ENCODE results near the gene DNER. TPM values are rescaled to one million over a fixed set of nuclear protein-coding genes. Genes with fewer than 3 reads are reported as not detected.
"Not testable (repeated sequence)": the region's sequence is repeated elsewhere in the genome, so short reads cannot be mapped to it uniquely, and the experiment has no call there.

Gene DNER
- total RNA-seq, 1 experiment from 2014 or later: 3.7 TPM

GRCh38 chr2:229339618-229340017 lies 374.7 kb downstream of the DNER start:
- DNase-seq (ENCODE audit: low spot score) (no peak), ATAC-seq (no peak)
- Mint-ChIP-seq H3K4me1 (no peaks in the 10 kb centered on the region), H3K9me3 (no peaks in the 10 kb centered on the region), H3K4me3 (no peak overlapping the region), H3K27ac (no peak overlapping the region), H3K36me3 (no peaks in the 10 kb centered on the region), H3K27me3 (ENCODE audit: low read depth) (no peaks in the 10 kb centered on the region)
- CTCF ChIA-PET: no interaction called here
- POLR2A ChIA-PET: no interaction called here
- no peak for TF ChIP-seq ZNF138 (CRISPR knock-in tag; conservative IDR thresholded peaks at IDR 0.05)
- TF ChIP-seq ZNF423 (CRISPR knock-in tag; IDR thresholded peaks at IDR 0.05): no peak
- TF ChIP-seq CDX4 (CRISPR knock-in tag; IDR thresholded peaks at IDR 0.05; ENCODE audit: borderline replicate concordance): no peak
- no peak for TF ChIP-seq IRF2 (CRISPR knock-in tag; IDR thresholded peaks at IDR 0.05; ENCODE audit: borderline replicate concordance, low read depth)
- TF ChIP-seq RORB (CRISPR knock-in tag; IDR thresholded peaks at IDR 0.05): no peak
- no peak for TF ChIP-seq E2F1 (CRISPR knock-in tag; IDR thresholded peaks at IDR 0.05)

- CTCF ChIA-PET; POLR2A ChIA-PET; H3K27me3 Mint-ChIP-seq (ENCODE audit: low read depth); DNase-seq (ENCODE audit: low spot score); H3K4me3 Mint-ChIP-seq; H3K9me3 Mint-ChIP-seq; H3K27ac Mint-ChIP-seq; H3K4me1 Mint-ChIP-seq; H3K36me3 Mint-ChIP-seq; ATAC-seq: not testable (repeated sequence)
- 0 out of 2 replicates have a peak, but pooled peaks have one; percentile 31 for TF ChIP-seq ZNF121 (CRISPR knock-in tag; IDR thresholded peaks at IDR 0.05)
Observed at GRCh38 chr2:229339171-229339570, 375.2 kb downstream of the DNER start.

GRCh38 chr2:229335877-229336346 lies 378.4 kb downstream of the DNER start:
- TF ChIP-seq FOXP4 (CRISPR knock-in tag; IDR thresholded peaks at IDR 0.05) (no peak), HMGA2 (CRISPR knock-in tag; IDR thresholded peaks at IDR 0.05) (no peak), ZNF281 (CRISPR knock-in tag; IDR thresholded peaks at IDR 0.05) (no peak), IRF1 (CRISPR knock-in tag; IDR thresholded peaks at IDR 0.05) (no peak), PRDM15 (CRISPR knock-in tag; IDR thresholded peaks at IDR 0.05) (no peak), JUN (CRISPR knock-in tag; IDR thresholded peaks at IDR 0.05) (no peak), JAZF1 (CRISPR knock-in tag; IDR thresholded peaks at IDR 0.05) (no peak)
- no peaks in the 10 kb centered on the region for H3K27me3 Mint-ChIP-seq (ENCODE audit: low read depth)
- H3K9me3 Mint-ChIP-seq: no peaks in the 10 kb centered on the region; the same call in 1 of the 2 replicates
- peaks cover 6% of the 10 kb centered on the region for H3K4me1 Mint-ChIP-seq
- POLR2A ChIA-PET: no interaction called here
- no peaks in the 10 kb centered on the region for H3K36me3 Mint-ChIP-seq
- H3K4me3 Mint-ChIP-seq: no peak overlapping the region
- peak; percentile 11 for DNase-seq (ENCODE audit: low spot score)
- H3K27ac Mint-ChIP-seq: 0 out of 2 replicates have a peak overlapping the region, but pooled peaks have one; percentile 38
- ATAC-seq: peak; percentile 77
- CTCF ChIA-PET: interaction anchor here (1.6 kb wide), 1 partner anchor 62 kb away, joined by 6 read pairs; no protein-coding TSS in a partner anchor

Measured in WTC11 (cell line).